Hepatocyte (in vitro differentiated cells): ENCODE measurements around the gene PRSS38. TPM values are rescaled to one million over a fixed set of nuclear protein-coding genes. Genes with fewer than 3 reads are reported as not detected.

Source experiments
- DNase-seq: peaks from one replicate; pipeline ENCODE4 v3.0.0-alpha.2; 2016; ENCODE audit warnings: low spot score
- H2AFZ ChIP-seq: fragments of 200-600 bp; sonication (generic); 2 replicates; pipeline ENCODE4 v1.6.0; 2016; ENCODE audit warnings: antibody characterized with exemption, mild to moderate bottlenecking
- H3K27ac ChIP-seq: fragments of 200-600 bp; sonication (generic); 2 replicates; pipeline ENCODE4 v1.5.1; 2016; ENCODE audit warnings: mild to moderate bottlenecking
- H3K27me3 ChIP-seq: fragments of 200-600 bp; sonication (generic); 2 replicates; pipeline ENCODE4 v1.6.1; 2016
- H3K36me3 ChIP-seq: fragments of 200-600 bp; sonication (generic); replicated peaks from 2 replicates; pipeline ENCODE4 v1.5.1; 2016; ENCODE audit warnings: low read depth; ENCODE audit not compliant: insufficient read depth
- H3K4me1 ChIP-seq: fragments of 200-600 bp; sonication (generic); 2 replicates; pipeline ENCODE4 v1.5.1; 2016; ENCODE audit warnings: mild to moderate bottlenecking, moderate library complexity; ENCODE audit not compliant: insufficient read depth
- H3K4me2 ChIP-seq: fragments of 200-600 bp; sonication (generic); 2 replicates; pipeline ENCODE4 v1.6.0; 2016
- H3K4me3 ChIP-seq: fragments of 200-600 bp; sonication (generic); 2 replicates; pipeline ENCODE4 v1.5.1; 2016; ENCODE audit warnings: mild to moderate bottlenecking
- H3K79me2 ChIP-seq: fragments of 200-600 bp; sonication (generic); 2 replicates; pipeline ENCODE4 v1.6.0; 2017; ENCODE audit warnings: mild to moderate bottlenecking
- H3K9me2 ChIP-seq: fragments of 200-600 bp; sonication (generic); replicated peaks from 2 replicates; pipeline ENCODE4 v1.6.0; 2017; ENCODE audit warnings: mild to moderate bottlenecking; ENCODE audit not compliant: insufficient read depth
- H3K9me3 ChIP-seq: fragments of 200-600 bp; sonication (generic); 2 replicates; pipeline ENCODE4 v1.5.1; 2016; ENCODE audit warnings: low read depth, mild to moderate bottlenecking
- H4K20me1 ChIP-seq: fragments of 200-600 bp; sonication (generic); 2 replicates; pipeline ENCODE4 v1.6.0; 2016; ENCODE audit warnings: mild to moderate bottlenecking; ENCODE audit not compliant: insufficient read depth, poor library complexity, severe bottlenecking
- CTCF ChIP-seq: fragments of 200-600 bp; sonication (generic); IDR thresholded peaks from 2 replicates; pipeline ENCODE4 v1.5.1; 2016; ENCODE audit warnings: antibody characterized with exemption, mild to moderate bottlenecking; ENCODE audit not compliant: poor library complexity
- EZH2 ChIP-seq: fragments of 200-600 bp; sonication (generic); IDR thresholded peaks from 2 replicates; pipeline ENCODE4 v1.6.1; 2016; ENCODE audit warnings: antibody characterized with exemption, mild to moderate bottlenecking, borderline replicate concordance
- EZH2phosphoT487 ChIP-seq: fragments of 200-600 bp; sonication (generic); IDR thresholded peaks from one replicate; pipeline ENCODE4 v1.6.1; 2018; ENCODE audit warnings: antibody characterized with exemption, mild to moderate bottlenecking, low read depth, moderate library complexity; ENCODE audit not compliant: unreplicated experiment, severe bottlenecking
- WGBS: methylation state at CpG from one replicate; pipeline ENCODE4 v1.1.6; 2016; ENCODE audit warnings: low lambda C conversion rate; ENCODE audit errors: missing lambda C conversion rate; 5-methylcytosine and 5-hydroxymethylcytosine counted together
- polyA plus RNA-seq: library from polyadenylated mRNA; unstranded; fragments of >200 nt; fragmentation: Nextera tagmentation; extraction: Ambion mirVana; gene quantifications from 2 replicates; pipeline ENCODE4 v1.2.1, GENCODE V29; 2016
- total RNA-seq: library from RNA; depleted of rRNA; stranded (reverse); fragments of >200 nt; gene quantifications from 2 replicates; pipeline ENCODE4 v1.2.3, GENCODE V29; 2014

Gene PRSS38
- total and polyA plus RNA-seq, 2 experiments from 2014 or later, result not detected

- no peak overlapping the region for H3K27ac ChIP-seq
- H3K27me3 ChIP-seq, result no peaks in the 10 kb centered on the region
- H3K4me3 ChIP-seq, result no peak overlapping the region
- H3K79me2 ChIP-seq, result no peaks in the 10 kb centered on the region
- no peaks in the 10 kb centered on the region for H3K4me1 ChIP-seq
- no peaks in the 10 kb centered on the region for H3K36me3 ChIP-seq
- no peak overlapping the region for H2AFZ ChIP-seq
- TF ChIP-seq EZH2phosphoT487 (no peak), EZH2 (no peak), CTCF (no peak)
- no peak for DNase-seq
- no peaks in the 10 kb centered on the region for H3K9me3 ChIP-seq
- H3K4me2 ChIP-seq, result no peak overlapping the region
- no peaks in the 10 kb centered on the region for H4K20me1 ChIP-seq
- no peaks in the 10 kb centered on the region for H3K9me2 ChIP-seq
These were observed 38.7 kb downstream of the PRSS38 start for GRCh38 chr1:227854189-227854588.

GRCh38 chr1:227855687-227856086, 40.2 kb downstream of the PRSS38 start:
- no peak overlapping the region for H3K4me2 ChIP-seq
- H3K9me2 ChIP-seq, result no peaks in the 10 kb centered on the region
- H3K9me3 ChIP-seq, result no peaks in the 10 kb centered on the region
- no peaks in the 10 kb centered on the region for H3K36me3 ChIP-seq
- DNase-seq, result no peak
- 45% methylated on average over 4 of the region's 4 CpGs for WGBS
- H3K4me1 ChIP-seq, result no peaks in the 10 kb centered on the region
- H3K4me3 ChIP-seq, result no peak overlapping the region
- H3K79me2 ChIP-seq, result no peaks in the 10 kb centered on the region
- no peak overlapping the region for H2AFZ ChIP-seq
- TF ChIP-seq EZH2 (no peak), CTCF (no peak), EZH2phosphoT487 (no peak)
- no peaks in the 10 kb centered on the region for H4K20me1 ChIP-seq
- no peaks in the 10 kb centered on the region for H3K27me3 ChIP-seq
- H3K27ac ChIP-seq, result no peak overlapping the region

GRCh38 chr1:227856147-227856858, 40.8 kb downstream of the PRSS38 start:
- no peak for TF ChIP-seq EZH2phosphoT487
- TF ChIP-seq EZH2, result no peak
- no peak for TF ChIP-seq CTCF
- H3K9me2 ChIP-seq, result no peaks in the 10 kb centered on the region

More at GRCh38 chr1:227856147-227856858, 40.8 kb downstream of the PRSS38 start:
- Histone ChIP-seq H3K4me1 (no peaks in the 10 kb centered on the region), H3K9me3 (no peaks in the 10 kb centered on the region), H3K36me3 (no peaks in the 10 kb centered on the region), H3K79me2 (no peaks in the 10 kb centered on the region), H3K4me3 (no peak overlapping the region), H3K27me3 (no peaks in the 10 kb centered on the region), H4K20me1 (no peaks in the 10 kb centered on the region), H3K27ac (no peak overlapping the region), H3K4me2 (no peak overlapping the region), H2AFZ (no peak overlapping the region)
- 89% methylated on average over 7 of the region's 7 CpGs for WGBS
- DNase-seq, result no peak
